Coronary artery (tissue), 2 donors: ENCODE data around the gene RUFY3.

Experiments used
- DNase-seq: peaks from one replicate; pipeline ENCODE4 v3.0.0-alpha.2; 2017; ENCODE audit warnings: low spot score
- H3K27ac ChIP-seq, 2 donors: fragments of 200-600 bp; sonication (generic); one replicate each; pipeline ENCODE4 v1.5.1; 2016 to 2019
- H3K4me3 ChIP-seq: fragments of 200-600 bp; sonication (generic); 2 replicates; pipeline ENCODE4 v1.5.1; 2016; ENCODE audit warnings: mild to moderate bottlenecking, moderate library complexity
- CTCF ChIP-seq: fragments of 200-600 bp; sonication (generic); IDR thresholded peaks from one replicate; pipeline ENCODE4 v1.5.1; 2019; ENCODE audit warnings: antibody characterized with exemption

The RUFY3 gene

GRCh38 chr4:70703619-70704214 is 18.0 kb upstream of the RUFY3 start:
- DNase-seq = no peak
- TF ChIP-seq CTCF = no peak
- H3K4me3 ChIP-seq = peak overlapping the region; percentile 97
- peak overlapping the region; percentile 86 to 98 for H3K27ac ChIP-seq

GRCh38 chr4:70704215-70704930 is 17.4 kb upstream of the RUFY3 start:
- peak; percentile 85 for DNase-seq
- H3K4me3 ChIP-seq = peak overlapping the region; percentile 97
- H3K27ac ChIP-seq = peak overlapping the region; percentile 86 to 98
- TF ChIP-seq CTCF = peak; percentile 21

GRCh38 chr4:70704931-70705182 is 16.9 kb upstream of the RUFY3 start:
- Histone ChIP-seq H3K4me3 (peak overlapping the region; percentile 97), H3K27ac (peak overlapping the region; percentile 86 to 98)
- no peak for TF ChIP-seq CTCF
- no peak for DNase-seq

- TF ChIP-seq CTCF = no peak
- DNase-seq = peak; percentile 85
- Histone ChIP-seq H3K27ac (peak overlapping the region; percentile 86 to 98), H3K4me3 (peak overlapping the region; percentile 97)
These were observed 16.4 kb upstream of the RUFY3 start for GRCh38 chr4:70705183-70706043.

- peak overlapping the region; percentile 97 for H3K4me3 ChIP-seq
- H3K27ac ChIP-seq = peak overlapping the region; percentile 86 to 98
- DNase-seq = no peak
- no peak for TF ChIP-seq CTCF
These were observed 15.7 kb upstream of the RUFY3 start for GRCh38 chr4:70706044-70706461.

- no peak for TF ChIP-seq CTCF
- no peak for DNase-seq
- Histone ChIP-seq H3K27ac (peak overlapping the region; percentile 86 to 98), H3K4me3 (peak overlapping the region; percentile 97)
These were observed 15.2 kb upstream of the RUFY3 start for GRCh38 chr4:70706516-70706915.
